HG03135 (cell line): ENCODE results near the gene BLACAT1.

Experiments used
- ATAC-seq: cut with Tn5 transposase; IDR thresholded peaks from one replicate; pipeline ENCODE4 v1.9.1; 2021; ENCODE audit warnings: mild to moderate bottlenecking, moderate library complexity; ENCODE audit not compliant: unreplicated experiment

BLACAT1 gene

GRCh38 chr1:205455581-205456382 lies at the start of gene BLACAT1:
Gene BLACAT1, minus strand, starts transcription at chr1:205456045.
- no peak for ATAC-seq

GRCh38 chr1:205505076-205505729 lies 49.4 kb upstream of the BLACAT1 start:
- ATAC-seq = no peak

GRCh38 chr1:205504311-205505075 lies 48.6 kb upstream of the BLACAT1 start, which contains the start of gene CDK18:
Gene CDK18, plus strand, starts transcription at chr1:205504669. Its CDS starts 18,499 bp downstream, at chr1:205523168.
- ATAC-seq = no peak

- ATAC-seq = no peak
These were observed 47.1 kb upstream of the BLACAT1 start for GRCh38 chr1:205502992-205503391.

GRCh38 chr1:205502111-205502810 lies 46.4 kb upstream of the BLACAT1 start:
- ATAC-seq = no peak

GRCh38 chr1:205500240-205501233 lies 44.7 kb upstream of the BLACAT1 start:
- ATAC-seq = no peak

- no peak for ATAC-seq
These were observed 43.9 kb upstream of the BLACAT1 start for GRCh38 chr1:205499789-205500188.

GRCh38 chr1:205497351-205497750 lies 41.5 kb upstream of the BLACAT1 start:
- ATAC-seq = no peak

- no peak for ATAC-seq
These were observed 40.8 kb upstream of the BLACAT1 start for GRCh38 chr1:205496661-205497060.

- ATAC-seq = no peak
These were observed 39.5 kb upstream of the BLACAT1 start for GRCh38 chr1:205495237-205495823.

GRCh38 chr1:205494115-205494514 lies 38.3 kb upstream of the BLACAT1 start:
- ATAC-seq = no peak

GRCh38 chr1:205493241-205494085 lies 37.6 kb upstream of the BLACAT1 start:
- ATAC-seq = no peak

- no peak for ATAC-seq
These were observed 36.9 kb upstream of the BLACAT1 start for GRCh38 chr1:205492774-205493173.

- no peak for ATAC-seq
These were observed 36.4 kb upstream of the BLACAT1 start for GRCh38 chr1:205492201-205492667.

GRCh38 chr1:205491794-205492193 lies 35.9 kb upstream of the BLACAT1 start:
- no peak for ATAC-seq

- no peak for ATAC-seq
These were observed 32.4 kb upstream of the BLACAT1 start for GRCh38 chr1:205488074-205488723.

- no peak for ATAC-seq
These were observed 30.4 kb upstream of the BLACAT1 start for GRCh38 chr1:205486258-205486657.
